Loucy (cell line): ENCODE measurements around the gene ALAS1.

Experiments used
- H2AFZ ChIP-seq: fragments of 200-600 bp; sonication (generic); 2 replicates; pipeline ENCODE4 v1.6.0; 2016; ENCODE audit warnings: antibody characterized with exemption, mild to moderate bottlenecking, low read length, moderate library complexity
- H3F3A ChIP-seq: fragments of 200-600 bp; 2 replicates; pipeline ENCODE4 v1.6.0; 2016; ENCODE audit warnings: antibody characterized with exemption, low read depth, mild to moderate bottlenecking
- H3K27me3 ChIP-seq: fragments of 200-600 bp; sonication (generic); 2 replicates; pipeline ENCODE4 v1.6.1; 2014; ENCODE audit warnings: low read length, mild to moderate bottlenecking; ENCODE audit not compliant: insufficient read depth, poor library complexity, severe bottlenecking
- H3K36me3 ChIP-seq: fragments of 200-600 bp; sonication (generic); 2 replicates; pipeline ENCODE4 v1.6.1; 2016; ENCODE audit warnings: low read length; ENCODE audit not compliant: insufficient read depth
- H3K4me1 ChIP-seq: fragments of 200-600 bp; sonication (generic); 2 replicates; pipeline ENCODE4 v1.5.1; 2014; ENCODE audit warnings: low read length, mild to moderate bottlenecking; ENCODE audit not compliant: insufficient read depth, poor library complexity, severe bottlenecking
- H3K4me2 ChIP-seq: fragments of 200-600 bp; sonication (generic); 2 replicates; pipeline ENCODE4 v1.6.0; 2014; ENCODE audit warnings: antibody characterized with exemption, low read length, low read depth, mild to moderate bottlenecking; ENCODE audit not compliant: poor library complexity, severe bottlenecking
- H3K4me3 ChIP-seq: fragments of 200-600 bp; sonication (generic); 2 replicates; pipeline ENCODE4 v1.5.1; 2014; ENCODE audit warnings: low read length, mild to moderate bottlenecking, mixed read lengths; ENCODE audit not compliant: poor library complexity, severe bottlenecking
- H3K79me2 ChIP-seq: fragments of 200-600 bp; sonication (generic); 2 replicates; pipeline ENCODE4 v1.6.1; 2014; ENCODE audit warnings: low read length; ENCODE audit not compliant: insufficient read depth
- H3K9ac ChIP-seq: fragments of 200-600 bp; sonication (generic); 2 replicates; pipeline ENCODE4 v1.6.0; 2014; ENCODE audit warnings: mild to moderate bottlenecking, low read depth, low read length, moderate library complexity; ENCODE audit not compliant: poor library complexity, severe bottlenecking
- H3K9me2 ChIP-seq: fragments of 200-600 bp; sonication (generic); replicated peaks from 2 replicates; pipeline ENCODE4 v1.6.1; 2016; ENCODE audit warnings: low read depth, low read length, mixed read lengths
- H3K9me3 ChIP-seq: fragments of 200-600 bp; sonication (generic); 2 replicates; pipeline ENCODE4 v1.6.1; 2014; ENCODE audit warnings: mild to moderate bottlenecking, antibody characterized with exemption, low read length, low read depth; ENCODE audit not compliant: insufficient read depth
- H4K20me1 ChIP-seq: fragments of 200-600 bp; sonication (generic); 2 replicates; pipeline ENCODE4 v1.6.0; 2014; ENCODE audit warnings: antibody characterized with exemption, low read length, mild to moderate bottlenecking; ENCODE audit not compliant: insufficient read depth, poor library complexity, severe bottlenecking
- EZH2phosphoT487 ChIP-seq: fragments of 200-600 bp; IDR thresholded peaks from 2 replicates; pipeline ENCODE4 v1.6.1; 2018; ENCODE audit warnings: antibody characterized with exemption, mild to moderate bottlenecking, moderate library complexity, borderline replicate concordance
- TF ChIP-seq, protein P1 (sequence below): fragments of 200-600 bp; sonication (generic); conservative IDR thresholded peaks from 2 replicates; pipeline ENCODE4 v1.5.1; 2014; ENCODE audit warnings: mild to moderate bottlenecking, antibody characterized with exemption, low read length

Gene ALAS1

GRCh38 chr3:52186729-52187128, 11.2 kb upstream of the ALAS1 start:
- H3F3A ChIP-seq = no peaks in the 10 kb centered on the region

DNA sequence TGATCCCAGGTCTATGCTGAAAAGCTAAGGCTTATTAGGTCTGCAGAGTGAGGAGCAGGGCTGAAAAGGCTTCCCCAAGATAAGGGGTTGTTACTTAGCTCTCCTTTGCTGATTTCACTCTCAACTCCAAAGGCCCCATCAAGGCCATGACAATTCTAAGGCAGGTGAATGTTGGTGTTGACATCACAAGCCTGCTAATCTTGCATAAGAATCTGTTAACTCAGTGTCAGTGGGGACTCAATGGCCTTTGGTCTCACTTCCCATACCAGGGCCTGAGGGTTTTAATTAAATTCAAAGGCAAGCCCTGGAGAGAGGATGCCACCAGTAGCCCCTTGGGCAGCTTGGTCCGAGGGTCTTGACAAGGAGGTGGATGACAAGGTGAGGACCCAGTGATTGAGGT, 9.4 kb upstream of the ALAS1 start:
- no peaks in the 10 kb centered on the region for H3F3A ChIP-seq
- no peaks in the 10 kb centered on the region for H4K20me1 ChIP-seq
- H3K79me2 ChIP-seq = no peaks in the 10 kb centered on the region
- H3K9ac ChIP-seq = no peak overlapping the region
- H3K9me3 ChIP-seq = no peaks in the 10 kb centered on the region
- no peak overlapping the region for H3K4me3 ChIP-seq
- H3K9me2 ChIP-seq = no peaks in the 10 kb centered on the region
- H3K4me2 ChIP-seq = no peak overlapping the region
- H3K27me3 ChIP-seq = no peaks in the 10 kb centered on the region
- H2AFZ ChIP-seq = no peak overlapping the region
- no peak for TF ChIP-seq EZH2phosphoT487
- TF ChIP-seq, protein P1, sequence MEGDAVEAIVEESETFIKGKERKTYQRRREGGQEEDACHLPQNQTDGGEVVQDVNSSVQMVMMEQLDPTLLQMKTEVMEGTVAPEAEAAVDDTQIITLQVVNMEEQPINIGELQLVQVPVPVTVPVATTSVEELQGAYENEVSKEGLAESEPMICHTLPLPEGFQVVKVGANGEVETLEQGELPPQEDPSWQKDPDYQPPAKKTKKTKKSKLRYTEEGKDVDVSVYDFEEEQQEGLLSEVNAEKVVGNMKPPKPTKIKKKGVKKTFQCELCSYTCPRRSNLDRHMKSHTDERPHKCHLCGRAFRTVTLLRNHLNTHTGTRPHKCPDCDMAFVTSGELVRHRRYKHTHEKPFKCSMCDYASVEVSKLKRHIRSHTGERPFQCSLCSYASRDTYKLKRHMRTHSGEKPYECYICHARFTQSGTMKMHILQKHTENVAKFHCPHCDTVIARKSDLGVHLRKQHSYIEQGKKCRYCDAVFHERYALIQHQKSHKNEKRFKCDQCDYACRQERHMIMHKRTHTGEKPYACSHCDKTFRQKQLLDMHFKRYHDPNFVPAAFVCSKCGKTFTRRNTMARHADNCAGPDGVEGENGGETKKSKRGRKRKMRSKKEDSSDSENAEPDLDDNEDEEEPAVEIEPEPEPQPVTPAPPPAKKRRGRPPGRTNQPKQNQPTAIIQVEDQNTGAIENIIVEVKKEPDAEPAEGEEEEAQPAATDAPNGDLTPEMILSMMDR = no peak
- no peaks in the 10 kb centered on the region for H3K36me3 ChIP-seq
- no peaks in the 10 kb centered on the region for H3K4me1 ChIP-seq

More at GRCh38 chr3:52186729-52187128, 11.2 kb upstream of the ALAS1 start:
- no peak overlapping the region for H3K9ac ChIP-seq
- H3K9me2 ChIP-seq = no peaks in the 10 kb centered on the region
- TF ChIP-seq, protein P1 = no peak
- no peak for TF ChIP-seq EZH2phosphoT487
- H4K20me1 ChIP-seq = no peaks in the 10 kb centered on the region
- H3K27me3 ChIP-seq = no peaks in the 10 kb centered on the region
- H2AFZ ChIP-seq = no peak overlapping the region
- H3K79me2 ChIP-seq = no peaks in the 10 kb centered on the region
- H3K4me1 ChIP-seq = no peaks in the 10 kb centered on the region
- no peak overlapping the region for H3K4me2 ChIP-seq
- no peaks in the 10 kb centered on the region for H3K9me3 ChIP-seq
- no peak overlapping the region for H3K4me3 ChIP-seq
- H3K36me3 ChIP-seq = no peaks in the 10 kb centered on the region

GRCh38 chr3:52190294-52191074, 7.5 kb upstream of the ALAS1 start:
- Histone ChIP-seq H3K27me3 (no peaks in the 10 kb centered on the region), H3K4me1 (no peaks in the 10 kb centered on the region), H3K36me3 (no peaks in the 10 kb centered on the region), H4K20me1 (no peaks in the 10 kb centered on the region), H3F3A (no peaks in the 10 kb centered on the region), H3K9ac (no peak overlapping the region), H3K4me2 (no peak overlapping the region), H3K79me2 (no peaks in the 10 kb centered on the region), H3K9me3 (no peaks in the 10 kb centered on the region), H3K4me3 (no peak overlapping the region), H2AFZ (no peak overlapping the region), H3K9me2 (no peaks in the 10 kb centered on the region)
- no peak for TF ChIP-seq EZH2phosphoT487
- TF ChIP-seq, protein P1 = no peak
